IgD-negative memory B cell (primary cell): ENCODE measurements around the gene EMC8. TPM values are rescaled to one million over a fixed set of nuclear protein-coding genes. Genes with fewer than 3 reads are reported as not detected.

Source experiments
- H3K27ac Mint-ChIP-seq, 3 donors: one replicate each; pipeline ENCODE4 v1.8.0; 2020 to 2022; ENCODE audit warnings: mild to moderate bottlenecking in 3 of 3, mixed read lengths in 3 of 3, moderate library complexity in 1 of 3
- H3K27me3 Mint-ChIP-seq: one replicate; pipeline ENCODE4 v1.8.0; 2021; ENCODE audit warnings: mixed read lengths
- H3K36me3 Mint-ChIP-seq: one replicate; pipeline ENCODE4 v1.8.0; 2020; ENCODE audit warnings: mild to moderate bottlenecking, mixed read lengths
- H3K4me1 Mint-ChIP-seq, 3 donors: one replicate each; pipeline ENCODE4 v1.8.0; 2020 to 2022; ENCODE audit warnings: mixed read lengths in 3 of 3, mild to moderate bottlenecking in 1 of 3
- H3K4me3 Mint-ChIP-seq, 4 donors: one replicate each; pipeline ENCODE4 v1.8.0; 2020 to 2022; ENCODE audit warnings: mild to moderate bottlenecking in 4 of 4, mixed read lengths in 4 of 4, moderate library complexity in 3 of 4
- H3K9me3 Mint-ChIP-seq, 3 donors: one replicate each; pipeline ENCODE4 v1.8.0; 2020 to 2021; ENCODE audit warnings: mixed read lengths in 3 of 3, mild to moderate bottlenecking in 1 of 3
- polyA plus RNA-seq: library from polyadenylated mRNA; unstranded; fragments of 300-500 nt; fragmentation: Illumina TruSeq; gene quantifications from one replicate; pipeline ENCODE4 v1.2.3, GENCODE V29; 2021

Gene EMC8
- polyA plus RNA-seq, 1 donor from 2014 or later = 28.3 TPM

DNA sequence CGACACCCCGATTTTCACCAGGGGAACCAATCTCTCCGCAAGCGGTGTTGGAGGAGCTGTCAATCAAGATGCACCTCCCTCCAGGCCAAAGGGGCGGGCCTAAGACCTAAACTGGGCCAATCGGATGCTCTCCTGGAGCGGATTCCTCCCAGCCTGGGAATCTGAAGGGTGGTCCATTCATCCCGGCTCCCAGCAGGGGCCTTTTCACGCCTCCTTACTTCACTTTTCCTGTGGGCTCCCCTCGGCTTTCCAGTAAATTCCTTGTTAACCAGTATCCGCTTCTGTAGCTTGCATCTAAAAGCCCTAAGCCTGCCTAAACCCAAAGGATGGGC lies 65.5 kb downstream of the EMC8 start:
- Mint-ChIP-seq H3K36me3 (peaks cover 8% of the 10 kb centered on the region), H3K27ac (no peak overlapping the region), H3K4me1 (peaks cover 13 to 20% (median 16%) of the 10 kb centered on the region in 3 donors), H3K9me3 (no peaks in the 10 kb centered on the region), H3K4me3 (peak overlapping the region in 1 of 4 donors; percentile 28), H3K27me3 (no peaks in the 10 kb centered on the region)

DNA sequence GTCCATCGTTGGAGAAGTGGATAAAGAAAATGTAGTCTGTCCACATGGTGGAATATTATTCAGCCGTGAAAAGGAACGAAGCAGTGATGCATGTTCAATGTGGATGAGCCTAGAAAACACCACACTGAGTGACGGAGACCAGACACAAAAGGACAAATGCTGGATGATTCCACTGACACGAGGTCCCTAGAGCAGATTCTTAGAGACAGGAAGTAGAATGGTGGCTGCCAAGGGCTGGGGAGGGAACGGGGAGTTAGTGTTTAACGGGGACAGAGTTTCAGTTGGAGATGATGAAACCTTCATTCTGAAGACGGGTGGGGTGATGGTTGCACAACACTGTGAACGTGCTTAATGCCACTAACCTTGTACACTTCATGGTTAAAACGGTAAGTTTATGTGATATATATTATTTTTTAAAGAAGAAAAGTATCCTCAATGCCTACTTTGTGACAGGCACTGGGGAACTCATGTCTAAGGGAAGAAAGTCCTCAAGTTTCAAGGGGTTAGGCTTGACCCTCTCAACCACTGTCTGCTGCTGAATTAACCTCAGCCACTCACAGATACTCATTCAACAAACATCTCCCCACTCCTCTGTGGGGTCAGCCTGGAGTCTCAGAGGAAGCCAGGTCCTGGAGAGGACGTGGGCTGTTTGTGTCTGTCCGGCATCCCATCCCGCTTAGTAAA lies 66.0 kb downstream of the EMC8 start:
- Mint-ChIP-seq H3K36me3 (peaks cover 8% of the 10 kb centered on the region), H3K4me3 (no peak overlapping the region), H3K27me3 (no peaks in the 10 kb centered on the region), H3K27ac (no peak overlapping the region), H3K4me1 (peaks cover 13 to 20% (median 16%) of the 10 kb centered on the region in 3 donors), H3K9me3 (no peaks in the 10 kb centered on the region)

DNA sequence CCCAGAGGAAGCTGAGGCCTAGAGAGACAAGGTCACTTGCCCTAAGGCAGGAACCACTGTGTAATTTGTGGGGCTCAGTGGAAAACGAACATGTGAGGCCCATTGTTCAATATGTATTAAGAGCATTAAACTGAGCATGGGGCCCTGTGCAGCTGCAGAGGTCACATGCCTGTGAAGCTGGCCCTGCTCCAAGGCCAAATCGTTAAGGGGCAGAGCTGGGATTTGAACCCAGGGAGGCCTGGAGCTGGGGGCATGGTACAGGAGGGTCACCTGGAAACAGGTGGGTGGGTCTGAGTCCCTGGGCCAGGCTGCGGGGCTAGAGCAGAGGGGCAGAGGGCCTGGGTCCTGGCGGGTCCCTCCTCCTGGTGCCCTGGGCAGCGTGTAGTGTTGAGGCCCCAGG lies 68.2 kb downstream of the EMC8 start:
- Mint-ChIP-seq H3K27me3 (no peaks in the 10 kb centered on the region), H3K4me1 (peaks cover 13 to 17% (median 15%) of the 10 kb centered on the region in 3 donors), H3K9me3 (no peaks in the 10 kb centered on the region), H3K27ac (no peak overlapping the region), H3K4me3 (no peak overlapping the region), H3K36me3 (peaks cover 10% of the 10 kb centered on the region)

DNA sequence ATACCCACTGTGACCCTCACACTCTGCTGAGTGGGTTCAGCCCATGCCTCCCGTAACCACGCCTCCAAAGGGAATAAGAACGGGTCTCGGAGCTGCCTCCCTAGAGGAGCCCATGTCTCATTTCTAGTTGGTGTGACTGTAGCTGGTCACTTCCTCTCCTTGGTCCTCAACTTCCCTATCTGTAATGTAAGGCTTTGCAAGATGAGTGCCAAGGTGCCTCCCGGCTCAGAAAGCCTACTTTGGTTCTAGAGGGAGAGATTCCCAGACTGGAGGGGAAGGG lies 69.2 kb downstream of the EMC8 start:
- Mint-ChIP-seq H3K36me3 (peaks cover 16% of the 10 kb centered on the region), H3K27me3 (no peaks in the 10 kb centered on the region), H3K9me3 (no peaks in the 10 kb centered on the region), H3K4me3 (no peak overlapping the region), H3K27ac (no peak overlapping the region), H3K4me1 (peaks cover 4 to 6% (median 4%) of the 10 kb centered on the region in 3 donors)

DNA sequence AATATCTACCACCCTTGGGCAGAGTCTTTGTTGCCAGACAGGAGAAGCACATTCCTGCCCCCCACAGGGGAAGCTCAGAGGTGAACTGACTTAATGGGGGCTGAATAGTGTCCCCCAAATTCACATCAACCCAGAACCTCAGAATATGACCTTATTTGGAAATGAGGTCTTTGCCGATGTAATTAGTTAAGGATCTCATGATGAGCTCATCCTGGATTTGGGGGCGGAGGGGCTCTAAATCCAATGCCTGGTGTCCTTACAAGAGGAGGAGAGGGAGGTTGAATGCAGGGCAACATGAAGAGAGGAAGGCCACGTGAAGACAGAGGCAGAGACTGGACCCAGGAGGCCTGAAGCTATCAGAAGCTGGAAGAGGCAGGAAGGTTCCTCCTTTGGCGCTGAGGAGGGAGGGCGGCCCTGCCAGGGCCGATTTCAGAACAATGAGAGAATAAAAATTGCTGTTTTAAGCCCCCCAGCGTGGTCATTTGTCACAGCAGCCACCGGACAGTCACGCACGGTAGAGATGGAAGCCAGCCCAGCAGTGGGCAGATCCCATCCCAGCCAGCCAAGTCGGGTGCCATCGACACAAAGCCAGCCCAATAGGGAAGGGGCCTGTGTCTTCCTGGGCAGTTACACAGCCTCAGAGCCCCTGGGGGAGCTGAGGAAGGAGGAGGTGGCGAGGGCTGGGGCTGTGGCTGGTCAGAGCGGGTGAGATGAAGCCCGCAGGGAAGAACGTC lies 69.7 kb downstream of the EMC8 start:
- Mint-ChIP-seq H3K27me3 (no peaks in the 10 kb centered on the region), H3K9me3 (no peaks in the 10 kb centered on the region), H3K36me3 (peaks cover 16% of the 10 kb centered on the region), H3K4me1 (peaks cover 0 to 4% (median 0%) of the 10 kb centered on the region in 3 donors), H3K4me3 (no peak overlapping the region), H3K27ac (peak overlapping the region in 1 of 3 donors; percentile 87)

DNA sequence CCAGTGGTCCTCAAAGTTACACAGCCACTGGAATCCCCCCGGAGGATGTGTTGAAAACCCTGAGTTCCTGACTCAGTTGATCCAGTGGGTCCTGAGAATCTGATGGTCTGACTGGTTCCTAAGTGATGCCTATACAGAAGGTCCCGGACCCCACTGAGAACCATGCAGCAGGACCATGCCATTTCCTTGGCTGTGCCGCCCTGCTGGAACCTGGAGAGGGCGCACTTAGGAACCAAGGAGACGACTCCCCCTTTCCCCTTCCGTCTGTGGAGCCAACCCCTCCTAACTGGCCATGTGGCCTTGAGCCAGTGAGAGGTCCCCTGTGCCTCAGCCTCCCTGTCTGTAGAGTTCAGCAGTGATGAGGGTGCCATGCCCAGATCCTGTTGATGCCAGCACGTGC lies 70.5 kb downstream of the EMC8 start:
- Mint-ChIP-seq H3K4me1 (peaks cover 0 to 4% (median 0%) of the 10 kb centered on the region in 3 donors), H3K36me3 (peaks cover 16% of the 10 kb centered on the region), H3K27me3 (no peaks in the 10 kb centered on the region), H3K27ac (no peak overlapping the region), H3K9me3 (no peaks in the 10 kb centered on the region), H3K4me3 (no peak overlapping the region)

Other genes with a start within 250 kb of the EMC8 start
- 7.3 TPM for gene GSE1, start 186.2 kb downstream of the EMC8 start, polyA plus RNA-seq
- 0.69 TPM for gene GINS2, start 110.6 kb downstream of the EMC8 start, polyA plus RNA-seq
- gene C16orf74, start 48.4 kb downstream of the EMC8 start, polyA plus RNA-seq = 39.7 TPM
- gene COX4I1, start 151 bp upstream of the EMC8 start, polyA plus RNA-seq = 1,007 TPM
- 718 TPM for gene IRF8, start 99.6 kb upstream of the EMC8 start, polyA plus RNA-seq